Activated CD8-positive, alpha-beta T cell treated with anti-CD3 and anti-CD28 coated beads, Interleukin-2, amount 10 ng/mL, durations not matched to agents 7 days and 5 days (primary cell): ENCODE results near the gene IBSP. TPM values are rescaled to one million over a fixed set of nuclear protein-coding genes. Genes with fewer than 3 reads are reported as not detected.

Experiments used
- ATAC-seq: fragments of 150-1000 bp; cut with Tn5 transposase; one replicate; pipeline ENCODE4 v1.10.0; 2021; ENCODE audit warnings: moderate library complexity
- CTCF ChIA-PET: fragments of 350-600 bp; sonication (Branson Sonifier 250); formaldehyde crosslinking; loops from one replicate; lab custom pipeline; 2021; ENCODE audit warnings: antibody characterized with exemption; lab: Charles Lee
- POLR2A ChIA-PET: fragments of 350-600 bp; sonication (Branson Sonifier 250); formaldehyde crosslinking; loops from one replicate; lab custom pipeline; 2021; ENCODE audit warnings: antibody characterized with exemption; lab: Charles Lee
- DNase-seq: peaks from one replicate; pipeline ENCODE4 v3.0.0-alpha.2; 2020
- H3K27ac Mint-ChIP-seq: one replicate; pipeline ENCODE4 v1.8.0; 2021; ENCODE audit warnings: mild to moderate bottlenecking, mixed read lengths
- H3K27me3 Mint-ChIP-seq: one replicate; pipeline ENCODE4 v1.8.0; 2021; ENCODE audit warnings: low read depth, mixed read lengths
- H3K36me3 Mint-ChIP-seq: one replicate; pipeline ENCODE4 v1.8.0; 2021; ENCODE audit warnings: low read depth, mixed read lengths
- H3K4me1 Mint-ChIP-seq: one replicate; pipeline ENCODE4 v1.8.0; 2021; ENCODE audit warnings: low read depth, mixed read lengths
- H3K4me3 Mint-ChIP-seq: one replicate; pipeline ENCODE4 v1.8.0; 2021; ENCODE audit warnings: mild to moderate bottlenecking, mixed read lengths
- H3K9me3 Mint-ChIP-seq: one replicate; pipeline ENCODE4 v1.8.0; 2022; ENCODE audit warnings: mixed read lengths; ENCODE audit not compliant: insufficient read depth
- total RNA-seq, 2 experiments: library from RNA; stranded (reverse); gene quantifications; one replicate each; pipeline ENCODE4 v1.2.3, GENCODE V29; 2021

Gene IBSP
- total RNA-seq, 2 experiments from 2014 or later, result not detected

DNA sequence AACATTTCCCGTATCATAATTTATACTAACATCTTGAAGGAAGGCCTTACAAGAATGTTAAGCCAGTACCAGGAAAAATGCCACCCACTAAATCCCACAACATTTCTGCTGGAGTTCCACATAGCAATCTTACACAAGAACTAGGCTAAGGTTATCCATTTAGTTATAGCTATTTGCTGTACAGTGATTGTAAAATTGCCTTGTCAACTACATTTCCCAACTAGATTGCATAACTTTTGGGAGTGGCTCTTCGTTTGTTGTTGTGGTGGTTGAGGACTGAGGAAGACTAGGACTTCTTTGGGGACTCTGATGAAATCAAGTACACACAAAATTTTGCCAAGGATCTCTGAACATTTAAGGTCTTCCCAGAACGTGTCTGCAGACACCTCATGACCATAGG, 8.0 kb downstream of the IBSP start:
- POLR2A ChIA-PET, result no interaction called here

GRCh38 chr4:87811977-87812376, 12.6 kb downstream of the IBSP start:
- Mint-ChIP-seq H3K4me3 (no peak overlapping the region), H3K9me3 (no peaks in the 10 kb centered on the region), H3K27me3 (peaks cover 4% of the 10 kb centered on the region), H3K27ac (no peak overlapping the region), H3K4me1 (no peaks in the 10 kb centered on the region), H3K36me3 (no peaks in the 10 kb centered on the region)
- POLR2A ChIA-PET, result no interaction called here
- CTCF ChIA-PET, result no interaction called here
- DNase-seq, result no peak
- ATAC-seq, result no peak

More for the DNA sequence above, 8.0 kb downstream of the IBSP start:
- peaks cover 2% of the 10 kb centered on the region for H3K27me3 Mint-ChIP-seq
- H3K4me3 Mint-ChIP-seq, result no peak overlapping the region
- CTCF ChIA-PET, result no interaction called here
- no peaks in the 10 kb centered on the region for H3K4me1 Mint-ChIP-seq
- ATAC-seq (no peak), DNase-seq (no peak)
- no peak overlapping the region for H3K27ac Mint-ChIP-seq
- no peaks in the 10 kb centered on the region for H3K36me3 Mint-ChIP-seq
- H3K9me3 Mint-ChIP-seq, result no peaks in the 10 kb centered on the region

DNA sequence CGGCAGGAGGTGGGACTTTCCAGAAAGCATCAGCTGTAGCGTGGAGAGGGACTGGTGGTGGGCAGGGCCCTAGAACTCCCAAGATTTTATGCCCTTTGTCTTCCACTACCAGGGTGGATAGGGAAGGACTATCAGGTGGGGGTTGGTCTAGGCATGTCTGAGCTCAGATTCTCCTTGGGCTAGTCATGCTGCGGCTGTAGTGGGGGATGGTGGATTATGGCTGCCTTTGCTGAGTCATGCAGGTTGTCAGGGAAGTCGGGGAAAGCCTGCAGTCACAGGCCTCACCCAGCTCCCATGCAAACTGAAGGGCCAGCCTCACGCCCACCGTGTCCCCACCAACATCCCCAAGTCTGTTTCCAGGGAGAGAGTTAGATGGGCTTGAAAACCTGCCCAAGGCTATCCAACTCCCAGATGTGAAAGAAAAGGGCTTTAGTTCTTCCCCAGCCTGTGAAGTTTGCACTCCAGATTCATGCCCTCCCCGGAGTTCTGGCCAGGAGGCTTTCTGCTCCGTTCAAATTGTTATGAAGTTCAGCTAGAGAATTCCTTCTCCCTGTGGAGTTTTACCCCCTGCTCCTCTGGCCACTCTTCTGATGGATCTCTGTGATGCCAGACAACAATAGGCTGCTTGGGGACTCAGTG, 20.0 kb downstream of the IBSP start:
- ChIA-PET CTCF (no interaction called here), POLR2A (interaction anchor here (0.6 kb wide), 1 partner anchor 209 kb away, joined by 3 read pairs; no protein-coding TSS in a partner anchor)
- Mint-ChIP-seq H3K27ac (no peak overlapping the region), H3K9me3 (no peaks in the 10 kb centered on the region), H3K36me3 (no peaks in the 10 kb centered on the region), H3K4me3 (no peak overlapping the region), H3K4me1 (no peaks in the 10 kb centered on the region), H3K27me3 (peaks cover 12% of the 10 kb centered on the region)
- no peak for DNase-seq
- ATAC-seq, result no peak

DNA sequence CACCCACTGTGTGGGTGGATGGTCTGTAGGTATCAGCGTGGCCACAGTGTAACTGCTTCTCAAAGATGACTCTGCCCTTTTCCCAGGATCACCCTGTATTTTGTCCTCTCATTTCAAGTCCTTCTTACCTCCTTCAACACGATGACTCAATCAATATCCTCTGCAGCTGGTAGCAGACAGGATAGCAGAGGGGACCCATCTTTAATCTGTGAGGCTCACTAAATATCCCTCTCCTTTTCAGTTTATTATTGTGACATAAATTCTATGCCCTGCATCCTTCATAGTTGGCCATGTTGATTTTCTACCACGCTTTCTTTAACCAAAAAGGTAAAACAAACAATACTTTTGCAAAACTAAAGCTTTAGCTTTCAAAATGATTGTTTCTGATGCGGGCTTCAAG, 23.8 kb downstream of the IBSP start:
- no peaks in the 10 kb centered on the region for H3K27me3 Mint-ChIP-seq
- no peak overlapping the region for H3K4me3 Mint-ChIP-seq
- no peaks in the 10 kb centered on the region for H3K9me3 Mint-ChIP-seq
- no peaks in the 10 kb centered on the region for H3K36me3 Mint-ChIP-seq
- DNase-seq, result no peak
- POLR2A ChIA-PET, result no interaction called here
- H3K27ac Mint-ChIP-seq, result no peak overlapping the region
- no peaks in the 10 kb centered on the region for H3K4me1 Mint-ChIP-seq
- CTCF ChIA-PET, result interaction anchor here (1.5 kb wide), 1 partner anchor 143 kb away, joined by 3 read pairs; no protein-coding TSS in a partner anchor
- no peak for ATAC-seq

DNA sequence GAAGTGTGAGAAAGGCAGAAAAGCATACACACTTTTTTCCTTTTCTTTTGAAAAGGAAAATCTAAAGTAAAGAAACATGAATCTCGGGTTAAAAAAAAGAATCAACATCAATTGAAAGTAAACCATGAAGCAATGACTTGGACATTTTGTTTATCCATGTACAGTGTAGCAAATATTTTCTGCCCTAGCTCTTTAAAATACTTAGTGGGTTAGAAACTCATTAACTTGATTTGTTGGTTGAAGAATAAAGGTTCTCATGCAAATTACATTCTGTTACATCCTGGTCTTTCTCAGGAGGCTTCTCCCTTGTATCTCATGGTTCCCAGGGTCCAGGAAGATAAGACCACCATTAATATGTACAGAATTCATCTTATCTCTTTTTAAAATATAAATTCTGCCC, 24.4 kb downstream of the IBSP start:
- no peak for DNase-seq
- ATAC-seq, result no peak
- Mint-ChIP-seq H3K36me3 (no peaks in the 10 kb centered on the region), H3K27me3 (peaks cover 2% of the 10 kb centered on the region), H3K4me1 (no peaks in the 10 kb centered on the region), H3K9me3 (no peaks in the 10 kb centered on the region), H3K27ac (no peak overlapping the region), H3K4me3 (no peak overlapping the region)
- CTCF ChIA-PET, result interaction anchor here (1.5 kb wide), 1 partner anchor 144 kb away, joined by 3 read pairs; no protein-coding TSS in a partner anchor
- POLR2A ChIA-PET, result no interaction called here

DNA sequence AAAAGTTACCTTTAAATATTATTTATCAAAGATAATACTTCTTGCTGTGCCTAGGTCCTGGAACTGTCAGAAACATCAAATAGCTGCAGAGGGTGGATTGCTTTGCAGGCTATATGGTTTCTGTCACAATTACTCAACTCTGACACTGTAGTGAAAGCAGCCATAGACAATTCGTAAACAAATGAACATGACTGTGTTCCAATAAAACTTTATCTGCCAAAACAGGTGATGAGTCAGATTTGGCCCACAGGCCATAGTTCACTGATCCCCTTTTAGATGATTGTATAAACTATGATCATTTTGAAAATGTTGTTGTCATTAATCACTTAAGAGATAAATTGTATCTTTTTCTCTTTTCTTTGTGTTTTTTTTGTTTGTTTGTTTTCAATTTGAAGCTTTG, 25.0 kb downstream of the IBSP start:
- Mint-ChIP-seq H3K36me3 (no peaks in the 10 kb centered on the region), H3K27ac (no peak overlapping the region), H3K4me3 (no peak overlapping the region), H3K4me1 (no peaks in the 10 kb centered on the region), H3K9me3 (no peaks in the 10 kb centered on the region), H3K27me3 (peaks cover 4% of the 10 kb centered on the region)
- ATAC-seq (no peak), DNase-seq (no peak)
- ChIA-PET CTCF (no interaction called here), POLR2A (no interaction called here)

- ChIA-PET POLR2A (no interaction called here), CTCF (no interaction called here)
- Mint-ChIP-seq H3K9me3 (no peaks in the 10 kb centered on the region), H3K27ac (no peak within 1 kb of the TSS), H3K36me3 (no peaks in the 10 kb centered on the region), H3K4me3 (no peak within 1 kb of the TSS), H3K27me3 (peaks cover 7% of the 10 kb centered on the region), H3K4me1 (no peaks in the 10 kb centered on the region)
- DNase-seq (no peak), ATAC-seq (no peak)
These were observed 33.3 kb downstream of the IBSP start, which contains the start of gene MEPE for GRCh38 chr4:87832669-87833068. TSS of gene MEPE (plus strand) at chr4:87832969. CDS start at chr4:87834715, 1,746 bp downstream.

DNA sequence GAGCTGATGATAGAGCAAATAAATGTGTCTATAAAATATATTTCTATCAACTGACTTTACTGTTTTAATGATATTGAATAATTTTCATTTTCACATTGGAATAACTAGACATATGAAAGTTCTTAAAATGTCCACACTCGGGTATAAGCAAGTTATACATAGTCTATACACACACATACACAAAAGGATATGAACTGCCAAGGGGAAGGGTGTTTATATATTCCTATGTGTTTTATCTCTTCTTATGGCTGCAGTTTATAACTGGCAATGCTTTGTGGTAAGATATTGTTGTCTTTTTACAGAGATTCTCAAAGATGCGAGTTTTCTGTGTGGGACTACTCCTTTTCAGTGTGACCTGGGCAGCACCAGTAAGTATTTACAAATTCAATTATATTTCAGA, 35.0 kb downstream of the IBSP start:
- DNase-seq, result no peak
- Mint-ChIP-seq H3K27me3 (peaks cover 4% of the 10 kb centered on the region), H3K4me3 (no peak overlapping the region), H3K36me3 (no peaks in the 10 kb centered on the region), H3K27ac (no peak overlapping the region), H3K9me3 (no peaks in the 10 kb centered on the region), H3K4me1 (no peaks in the 10 kb centered on the region)
- CTCF ChIA-PET, result no interaction called here
- POLR2A ChIA-PET, result interaction anchor here (0.9 kb wide), 1 partner anchor 9 kb away, joined by 3 read pairs; no protein-coding TSS in a partner anchor
- ATAC-seq, result no peak

DNA sequence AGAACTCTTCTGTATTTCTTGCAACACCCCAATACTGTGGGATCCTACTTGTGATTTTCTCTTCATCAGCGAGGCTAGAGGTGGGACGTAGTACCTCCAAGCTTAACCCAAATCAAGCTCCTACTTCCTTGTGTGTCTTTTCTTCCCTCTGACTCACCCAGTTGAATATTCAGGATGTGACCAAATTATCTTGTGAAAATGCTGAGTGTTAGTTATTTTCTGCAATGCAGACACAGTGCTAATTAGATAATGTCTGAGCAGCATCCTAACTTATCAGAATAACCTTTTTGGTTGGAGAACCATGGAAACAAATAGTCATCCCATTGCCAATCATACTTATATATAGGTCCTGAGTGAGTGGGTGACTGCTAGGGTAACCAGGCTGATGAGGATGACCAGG, 35.8 kb downstream of the IBSP start:
- Mint-ChIP-seq H3K27ac (no peak overlapping the region), H3K4me1 (no peaks in the 10 kb centered on the region), H3K9me3 (no peaks in the 10 kb centered on the region), H3K27me3 (peaks cover 4% of the 10 kb centered on the region), H3K4me3 (no peak overlapping the region), H3K36me3 (no peaks in the 10 kb centered on the region)
- ChIA-PET CTCF (no interaction called here), POLR2A (interaction anchor here (0.9 kb wide), 1 partner anchor 9 kb away, joined by 3 read pairs; no protein-coding TSS in a partner anchor)
- no peak for DNase-seq
- no peak for ATAC-seq

GRCh38 chr4:87835743-87836142, 36.4 kb downstream of the IBSP start:
- no peak for DNase-seq
- peaks cover 8% of the 10 kb centered on the region for H3K27me3 Mint-ChIP-seq
- H3K4me3 Mint-ChIP-seq, result no peak overlapping the region
- no peaks in the 10 kb centered on the region for H3K9me3 Mint-ChIP-seq
- no peak for ATAC-seq
- H3K36me3 Mint-ChIP-seq, result no peaks in the 10 kb centered on the region
- ChIA-PET CTCF (no interaction called here), POLR2A (no interaction called here)
- no peaks in the 10 kb centered on the region for H3K4me1 Mint-ChIP-seq
- no peak overlapping the region for H3K27ac Mint-ChIP-seq

GRCh38 chr4:87838205-87838604, 38.9 kb downstream of the IBSP start:
- POLR2A ChIA-PET, result interaction anchor here (0.6 to 0.7 kb wide), 2 partner anchors 9 kb away, joined by 3 to 4 read pairs; no protein-coding TSS in a partner anchor
- ATAC-seq (no peak), DNase-seq (no peak)
- CTCF ChIA-PET, result interaction anchor here (0.7 to 1.4 kb wide), 3 partner anchors 10 to 374 kb away, joined by 3 to 13 read pairs (median 4); no protein-coding TSS in a partner anchor
- Mint-ChIP-seq H3K9me3 (no peaks in the 10 kb centered on the region), H3K27me3 (peaks cover 10% of the 10 kb centered on the region), H3K36me3 (no peaks in the 10 kb centered on the region), H3K27ac (no peak overlapping the region), H3K4me1 (no peaks in the 10 kb centered on the region), H3K4me3 (no peak overlapping the region)

DNA sequence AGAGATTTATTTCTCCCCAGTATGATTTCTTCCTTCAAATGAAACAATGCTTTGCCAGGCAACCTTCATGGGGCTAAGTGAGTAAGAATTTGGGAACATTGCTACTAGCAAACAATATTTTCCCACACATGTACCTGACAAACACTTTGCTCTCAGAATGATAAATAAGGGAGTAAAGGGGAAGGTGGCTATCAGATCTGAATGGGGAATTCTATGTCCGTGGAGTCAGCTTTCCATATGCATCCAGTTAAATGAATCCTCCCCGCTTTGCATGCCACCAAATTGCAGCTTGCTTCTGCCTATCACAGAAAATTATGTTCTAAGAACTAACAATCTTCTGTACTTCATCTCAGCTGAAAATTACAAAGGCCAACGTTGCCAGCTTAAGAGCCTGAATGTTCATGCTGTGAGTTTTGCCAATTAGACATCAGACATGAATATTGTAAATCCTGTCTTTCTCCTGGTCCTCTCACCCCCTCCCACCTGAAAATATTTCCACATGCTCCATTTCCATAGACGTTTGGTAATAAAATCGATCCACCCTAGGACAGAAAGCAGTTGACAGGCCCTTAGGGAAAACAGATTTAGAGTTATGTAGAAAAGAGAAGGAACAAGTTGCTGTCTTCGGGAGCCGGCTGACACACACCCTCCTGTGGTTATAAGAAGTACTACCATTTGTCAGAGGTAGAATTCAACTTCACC, 39.7 kb downstream of the IBSP start:
- POLR2A ChIA-PET, result interaction anchor here (0.7 kb wide), 1 partner anchor 8 kb away, joined by 3 read pairs; no protein-coding TSS in a partner anchor

More for the DNA sequence above, 39.7 kb downstream of the IBSP start:
- H3K27me3 Mint-ChIP-seq, result peaks cover 12% of the 10 kb centered on the region
- no peak overlapping the region for H3K4me3 Mint-ChIP-seq
- no peaks in the 10 kb centered on the region for H3K36me3 Mint-ChIP-seq
- no peaks in the 10 kb centered on the region for H3K4me1 Mint-ChIP-seq
- ATAC-seq (no peak), DNase-seq (no peak)
- CTCF ChIA-PET, result interaction anchor here (0.6 to 1.4 kb wide), 7 partner anchors 9 to 373 kb away, joined by 3 to 13 read pairs (median 4); no protein-coding TSS in a partner anchor
- H3K27ac Mint-ChIP-seq, result no peak overlapping the region
- H3K9me3 Mint-ChIP-seq, result no peaks in the 10 kb centered on the region
